HG03066 (cell line): ENCODE results near the gene JAKMIP3.

Experiments used
- ATAC-seq: cut with Tn5 transposase; IDR thresholded peaks from one replicate; pipeline ENCODE4 v1.9.1; 2021; ENCODE audit warnings: low read depth; ENCODE audit not compliant: unreplicated experiment

Gene JAKMIP3

GRCh38 chr10:132065491-132066105 is at the start of gene JAKMIP3:
Gene JAKMIP3 (plus strand): TSS chr10:132065946. CDS start chr10:132104809, 38,863 bp downstream.
- ATAC-seq: no peak

GRCh38 chr10:132016514-132016913 is 49.2 kb upstream of the JAKMIP3 start:
- ATAC-seq: no peak

- no peak for ATAC-seq
Measured at GRCh38 chr10:132018446-132018845, 47.3 kb upstream of the JAKMIP3 start.

GRCh38 chr10:132019366-132019765 is 46.4 kb upstream of the JAKMIP3 start:
- ATAC-seq: no peak

DNA sequence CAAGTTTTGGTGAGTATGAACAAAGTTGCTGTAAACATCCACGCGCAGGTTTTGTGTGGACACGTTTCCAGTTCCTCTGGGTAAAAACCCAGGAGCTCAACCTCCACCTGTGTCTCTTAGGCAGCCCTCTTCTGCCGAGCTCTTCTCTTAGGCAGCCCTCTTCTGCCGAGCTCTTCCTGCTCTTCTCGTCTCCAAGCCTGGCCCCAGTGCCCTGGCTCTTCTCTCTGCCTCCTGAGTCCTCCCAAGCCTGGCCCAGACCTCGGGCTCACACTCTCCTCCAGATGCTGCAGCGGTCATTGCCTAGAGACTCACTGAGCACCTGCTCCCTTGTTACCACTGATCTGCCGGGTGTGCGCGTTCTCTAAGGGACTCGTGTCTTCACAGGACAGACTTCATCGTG is 45.3 kb upstream of the JAKMIP3 start:
- no peak for ATAC-seq

DNA sequence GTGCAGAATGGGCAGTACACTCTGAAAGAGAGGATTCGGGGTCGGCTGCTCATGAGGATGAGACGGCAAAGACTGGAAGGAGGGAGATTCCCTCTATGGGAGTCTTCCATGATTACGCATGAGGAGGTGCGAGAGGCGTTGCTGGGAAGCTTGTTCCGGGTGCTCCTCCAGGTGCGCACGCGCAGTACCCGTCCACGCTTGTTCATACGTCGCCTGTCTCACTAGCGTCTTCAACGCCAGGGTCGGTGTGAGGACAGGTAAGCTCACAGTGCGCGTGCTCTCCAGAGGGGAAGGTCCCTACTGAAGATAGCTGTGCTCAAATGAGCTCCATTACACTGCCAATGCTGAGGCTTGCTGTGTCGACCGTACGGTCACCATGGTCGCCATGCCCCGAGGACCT is 44.7 kb upstream of the JAKMIP3 start:
- ATAC-seq: no peak

GRCh38 chr10:132021504-132022143 is 44.1 kb upstream of the JAKMIP3 start:
- ATAC-seq: no peak

DNA sequence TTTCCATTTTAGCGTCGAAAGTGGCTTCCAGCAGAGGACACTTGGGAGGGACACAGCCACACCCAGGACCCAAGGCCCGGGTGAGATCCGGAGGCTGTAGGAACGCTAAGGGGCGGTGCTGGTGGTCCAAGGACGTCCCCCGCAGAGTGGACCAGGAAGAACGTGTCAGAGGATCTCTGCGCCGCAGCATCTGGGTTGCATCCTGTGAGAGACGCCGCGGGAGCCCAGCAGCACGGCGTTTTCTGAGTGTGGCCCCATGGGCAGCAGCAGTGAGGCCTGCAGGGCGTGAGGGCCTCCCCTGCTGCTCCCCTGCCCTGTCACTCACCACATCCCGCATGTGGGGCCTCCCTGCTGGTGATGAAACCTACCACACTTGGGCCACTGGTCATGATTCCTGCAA is 43.5 kb upstream of the JAKMIP3 start:
- ATAC-seq: no peak

DNA sequence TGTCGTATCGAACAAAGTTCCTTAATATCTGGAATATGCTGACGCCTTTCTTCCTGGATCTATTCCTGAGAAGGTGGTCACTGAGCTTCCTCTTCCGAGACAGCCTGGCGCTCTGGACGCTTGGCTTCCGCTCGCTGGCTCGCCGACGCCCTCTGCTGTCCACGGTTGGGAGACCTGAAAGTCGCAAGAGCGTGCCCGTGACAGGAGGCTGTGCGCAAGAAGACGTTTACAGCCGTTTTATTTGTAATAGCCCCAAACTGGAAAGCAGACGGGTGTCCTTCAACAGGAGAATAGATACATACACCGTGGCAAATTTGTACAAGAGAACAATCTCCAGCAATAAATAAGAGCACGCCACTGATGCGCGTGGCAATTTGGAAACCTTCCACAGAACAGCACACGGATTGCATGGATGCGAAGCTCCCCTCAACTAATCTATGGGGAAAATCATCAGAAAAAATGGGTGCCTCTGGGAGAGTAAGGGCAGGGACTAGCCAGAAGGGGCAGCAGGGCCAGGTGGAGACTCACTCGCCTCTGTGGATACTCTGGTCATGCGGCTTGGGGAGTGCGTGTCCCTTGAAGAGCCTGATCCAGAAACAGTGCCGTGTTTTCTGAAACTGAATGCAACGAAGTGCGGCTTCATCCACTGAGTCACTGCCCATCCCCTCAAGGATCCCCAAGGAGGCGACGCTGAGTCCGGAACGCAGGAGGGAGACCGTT is 42.5 kb upstream of the JAKMIP3 start:
- ATAC-seq: no peak

DNA sequence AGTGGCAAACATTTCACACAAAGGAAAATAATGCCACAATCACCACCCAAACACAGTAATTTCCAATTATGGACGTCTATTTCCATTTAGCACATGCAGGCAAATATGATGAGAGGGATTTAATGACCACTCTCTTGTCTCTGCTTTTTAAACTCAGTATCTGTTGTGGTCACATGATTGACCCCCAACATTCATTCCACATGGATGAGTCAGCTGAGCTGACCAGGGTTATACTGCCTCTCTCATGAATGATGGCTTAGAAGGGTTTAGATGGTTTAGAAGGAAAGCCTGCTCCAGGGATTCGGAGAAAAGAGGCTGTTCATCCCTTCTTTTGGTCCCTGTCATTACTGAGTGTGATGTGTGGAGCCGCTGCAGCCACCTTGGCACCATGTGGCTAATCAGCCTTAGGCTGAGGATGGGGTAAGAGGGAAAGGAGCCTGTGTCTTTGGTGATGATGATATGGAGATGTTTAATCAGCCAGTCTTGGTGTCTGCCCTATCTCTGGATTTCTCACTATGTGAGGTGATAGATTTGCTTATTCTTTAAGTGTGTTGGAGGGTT is 38.2 kb upstream of the JAKMIP3 start:
- no peak for ATAC-seq

GRCh38 chr10:132028706-132029105 is 37.0 kb upstream of the JAKMIP3 start:
- no peak for ATAC-seq

DNA sequence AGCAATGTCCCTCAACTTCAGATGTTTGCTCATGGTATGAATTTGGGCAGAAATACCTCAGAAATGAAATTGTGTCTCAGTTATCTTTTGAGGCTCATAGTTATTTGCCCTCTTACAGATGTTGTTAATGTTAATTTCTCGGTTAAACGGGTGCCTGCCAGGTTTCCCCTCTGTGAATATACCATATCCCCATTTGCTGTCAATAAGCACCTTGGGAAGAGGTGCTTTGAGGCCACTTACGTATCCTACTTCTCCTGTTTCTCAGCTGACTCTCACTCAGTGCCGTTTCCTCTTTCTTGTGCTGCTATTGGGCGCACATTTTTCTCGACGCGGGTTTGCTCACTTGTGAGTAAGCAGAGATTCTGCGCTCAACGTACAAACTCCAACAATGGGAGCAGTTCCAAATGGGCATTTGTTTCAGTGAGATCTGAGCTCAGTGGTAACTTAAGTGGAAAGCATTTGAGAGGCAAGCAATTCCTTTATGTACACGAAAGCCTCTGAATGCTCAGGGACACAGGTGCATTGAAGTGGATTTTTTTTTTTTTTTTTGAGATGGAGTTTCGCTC is 34.8 kb upstream of the JAKMIP3 start:
- no peak for ATAC-seq

GRCh38 chr10:132033632-132034031 is 32.1 kb upstream of the JAKMIP3 start:
- ATAC-seq: no peak

DNA sequence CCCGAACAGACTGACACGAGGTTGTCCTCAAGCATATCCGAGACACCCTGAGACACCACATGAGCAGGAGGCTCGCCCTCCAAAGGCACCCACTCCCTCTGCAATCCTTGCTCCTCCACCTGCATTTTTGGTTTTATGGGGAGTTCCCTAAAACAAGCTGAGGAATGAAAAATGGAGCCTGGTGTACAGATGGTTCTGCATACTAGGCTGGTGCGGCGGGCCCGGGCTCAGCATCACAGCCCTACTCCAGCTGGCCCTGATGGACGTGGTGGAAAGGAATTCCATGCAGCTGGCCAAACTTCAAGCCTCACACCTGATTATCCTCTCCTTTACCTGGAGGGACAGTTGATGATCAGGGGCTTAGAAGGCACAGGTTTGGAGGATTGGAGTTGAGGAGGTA is 30.3 kb upstream of the JAKMIP3 start:
- ATAC-seq: no peak

DNA sequence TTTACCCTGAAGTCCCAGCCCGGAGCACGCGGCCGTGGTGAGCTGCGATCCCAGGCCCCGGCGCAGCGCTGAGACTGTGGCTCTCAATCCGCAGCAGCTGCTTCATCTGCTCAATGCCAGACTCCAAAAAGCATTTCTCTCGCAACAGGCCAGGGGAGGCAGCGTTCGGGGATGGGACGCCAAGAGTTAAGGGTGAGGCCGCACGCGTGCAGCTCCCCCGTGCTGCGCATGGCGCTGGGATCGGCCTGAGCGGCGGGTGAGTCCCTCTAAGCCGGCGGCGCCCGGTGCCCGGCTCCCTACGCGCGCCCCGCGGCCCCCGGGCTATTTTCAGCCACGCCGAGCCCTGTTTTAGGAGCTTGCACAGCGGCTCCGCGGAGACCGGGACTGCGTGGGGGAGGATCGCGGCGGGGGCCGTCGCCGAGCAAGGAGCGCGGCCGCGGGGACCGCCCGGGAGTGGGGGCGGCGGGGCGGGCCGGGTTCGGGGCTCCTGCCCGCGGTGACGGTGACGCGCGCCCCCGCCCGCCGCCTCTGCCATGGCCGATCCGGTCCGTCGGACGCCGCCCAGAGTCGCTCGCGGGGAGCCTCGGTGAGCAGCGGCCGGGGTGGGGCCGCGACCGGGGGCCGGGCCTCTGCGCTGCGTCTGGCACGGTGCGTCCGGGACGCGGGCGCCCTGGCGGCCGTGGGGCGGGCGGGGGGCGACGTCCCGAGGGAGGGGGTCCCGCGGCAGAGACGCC is 29.4 kb upstream of the JAKMIP3 start:
- no peak for ATAC-seq

- no peak for ATAC-seq
Measured at GRCh38 chr10:132036887-132037675, 28.7 kb upstream of the JAKMIP3 start.

- no peak for ATAC-seq
Measured at GRCh38 chr10:132037676-132037975, 28.1 kb upstream of the JAKMIP3 start.

DNA sequence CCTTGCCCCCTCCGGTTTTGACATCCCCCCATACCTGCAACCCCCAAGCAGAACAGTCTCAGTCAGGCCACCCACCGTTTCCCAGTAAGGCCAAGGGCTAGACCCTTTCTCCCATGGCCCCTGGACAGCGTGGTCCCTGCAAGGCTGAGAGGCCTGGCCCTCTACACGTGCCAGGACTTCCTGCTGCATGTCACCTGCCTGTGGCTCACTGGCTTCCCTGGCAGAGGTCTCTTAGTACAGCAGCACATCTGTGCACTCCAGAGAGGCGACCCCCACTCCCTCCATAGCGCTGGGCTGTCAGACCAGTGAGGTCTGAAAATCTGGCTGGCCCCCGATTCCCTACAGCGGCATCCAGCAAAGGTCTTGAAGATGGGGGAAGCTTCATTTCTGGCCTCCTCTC is 26.4 kb upstream of the JAKMIP3 start:
- no peak for ATAC-seq

GRCh38 chr10:132040046-132040445 is 25.7 kb upstream of the JAKMIP3 start:
- ATAC-seq: no peak

GRCh38 chr10:132041340-132041739 is 24.4 kb upstream of the JAKMIP3 start:
- no peak for ATAC-seq
